ENCODE results near the gene GTF3C1.

Gene GTF3C1

DNA sequence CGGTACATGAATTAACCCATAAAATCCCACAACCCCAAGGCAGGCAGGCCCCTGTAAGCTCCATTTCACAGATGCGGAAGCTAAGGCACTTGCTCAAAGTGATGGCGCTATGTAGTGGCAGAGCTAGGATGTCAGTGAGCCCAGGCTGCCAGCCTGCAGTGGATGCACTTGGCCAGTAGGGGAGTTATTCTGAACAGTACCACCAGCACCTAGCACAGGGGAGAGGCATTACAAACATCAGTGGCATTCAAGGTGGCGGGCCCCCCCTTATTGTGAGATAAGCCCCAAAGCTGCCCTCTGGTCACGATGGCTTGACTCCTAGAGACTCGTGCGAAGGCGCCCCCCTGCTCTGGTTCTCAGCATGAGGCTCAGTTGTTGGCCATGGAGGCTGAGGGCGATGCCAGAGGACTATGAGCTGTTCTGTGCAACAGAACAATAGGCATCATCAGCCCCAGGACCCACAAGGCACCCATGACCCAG is 33.8 kb downstream of the GTF3C1 start:
- no peak for DNase-seq (ENCODE audit: low read depth)
- no peak overlapping the region for H3K4me3 ChIP-seq (ENCODE audit: low read depth, low read length)
- TF ChIP-seq, protein P1, sequence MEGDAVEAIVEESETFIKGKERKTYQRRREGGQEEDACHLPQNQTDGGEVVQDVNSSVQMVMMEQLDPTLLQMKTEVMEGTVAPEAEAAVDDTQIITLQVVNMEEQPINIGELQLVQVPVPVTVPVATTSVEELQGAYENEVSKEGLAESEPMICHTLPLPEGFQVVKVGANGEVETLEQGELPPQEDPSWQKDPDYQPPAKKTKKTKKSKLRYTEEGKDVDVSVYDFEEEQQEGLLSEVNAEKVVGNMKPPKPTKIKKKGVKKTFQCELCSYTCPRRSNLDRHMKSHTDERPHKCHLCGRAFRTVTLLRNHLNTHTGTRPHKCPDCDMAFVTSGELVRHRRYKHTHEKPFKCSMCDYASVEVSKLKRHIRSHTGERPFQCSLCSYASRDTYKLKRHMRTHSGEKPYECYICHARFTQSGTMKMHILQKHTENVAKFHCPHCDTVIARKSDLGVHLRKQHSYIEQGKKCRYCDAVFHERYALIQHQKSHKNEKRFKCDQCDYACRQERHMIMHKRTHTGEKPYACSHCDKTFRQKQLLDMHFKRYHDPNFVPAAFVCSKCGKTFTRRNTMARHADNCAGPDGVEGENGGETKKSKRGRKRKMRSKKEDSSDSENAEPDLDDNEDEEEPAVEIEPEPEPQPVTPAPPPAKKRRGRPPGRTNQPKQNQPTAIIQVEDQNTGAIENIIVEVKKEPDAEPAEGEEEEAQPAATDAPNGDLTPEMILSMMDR (IDR thresholded peaks at IDR 0.05; ENCODE audit: low read depth, low read length, missing control alignments): peak; percentile 85

- TF ChIP-seq, protein P1 (IDR thresholded peaks at IDR 0.05; ENCODE audit: low read depth, low read length, missing control alignments): no peak
- no peak for DNase-seq (ENCODE audit: low read depth)
- no peak overlapping the region for H3K4me3 ChIP-seq (ENCODE audit: low read depth, low read length)
These were observed 34.9 kb downstream of the GTF3C1 start for GRCh38 chr16:27514806-27515205.

DNA sequence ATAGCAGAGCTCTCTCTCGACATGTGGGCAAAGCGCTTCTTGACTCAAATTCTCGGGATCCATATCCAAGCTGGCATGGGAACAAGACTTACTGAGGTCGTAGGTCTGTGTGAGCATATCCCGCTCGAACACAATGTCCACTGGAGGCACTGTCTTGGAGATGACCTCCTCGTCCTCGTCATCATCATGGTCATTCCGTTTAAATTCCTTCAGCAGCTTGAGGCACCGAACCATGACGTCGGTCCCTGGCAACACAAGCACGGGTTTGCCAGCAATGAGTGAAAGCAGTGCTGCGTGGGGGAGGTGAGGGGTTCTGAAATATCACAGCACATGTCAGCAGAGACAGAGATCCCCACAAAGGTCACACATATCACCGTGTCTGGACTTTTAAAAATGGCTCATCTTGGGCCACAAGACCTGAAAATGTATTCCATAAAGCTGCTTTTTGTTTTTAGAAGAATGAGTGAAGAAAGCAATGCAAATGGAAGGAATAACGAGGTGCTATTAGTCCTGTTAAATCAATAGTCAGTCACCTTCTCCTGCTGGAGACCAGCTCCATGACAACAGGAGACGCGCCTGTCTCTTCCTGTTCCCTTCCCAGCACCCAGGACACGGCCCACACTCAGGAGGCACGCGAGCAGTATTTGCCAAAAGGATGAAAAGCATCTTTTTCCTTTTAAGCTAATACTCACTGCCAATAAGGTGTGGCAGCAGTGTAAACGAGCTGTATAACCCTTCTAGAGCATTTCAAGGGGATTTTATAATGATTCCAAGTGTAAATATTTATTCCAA is 37.9 kb downstream of the GTF3C1 start:
- H3K4me3 ChIP-seq (ENCODE audit: low read depth, low read length): no peak overlapping the region
- DNase-seq (ENCODE audit: low read depth): no peak
- TF ChIP-seq, protein P1 (IDR thresholded peaks at IDR 0.05; ENCODE audit: low read depth, low read length, missing control alignments): no peak

- no peak overlapping the region for H3K4me3 ChIP-seq (ENCODE audit: low read depth, low read length)
- no peak for DNase-seq (ENCODE audit: low read depth)
- TF ChIP-seq, protein P1 (IDR thresholded peaks at IDR 0.05; ENCODE audit: low read depth, low read length, missing control alignments): no peak
These were observed 41.2 kb downstream of the GTF3C1 start for GRCh38 chr16:27508476-27508875.

- TF ChIP-seq, protein P1 (IDR thresholded peaks at IDR 0.05; ENCODE audit: low read depth, low read length, missing control alignments): no peak
- DNase-seq (ENCODE audit: low read depth): no peak
These were observed 42.9 kb downstream of the GTF3C1 start for GRCh38 chr16:27506771-27507170.

GRCh38 chr16:27505297-27506236 is 44.1 kb downstream of the GTF3C1 start:
- no peak overlapping the region for H3K4me3 ChIP-seq (ENCODE audit: low read depth, low read length)
- TF ChIP-seq, protein P1 (IDR thresholded peaks at IDR 0.05; ENCODE audit: low read depth, low read length, missing control alignments): no peak
- no peak for DNase-seq (ENCODE audit: low read depth)

More at GRCh38 chr16:27506771-27507170, 42.9 kb downstream of the GTF3C1 start:
- no peak overlapping the region for H3K4me3 ChIP-seq (ENCODE audit: low read depth, low read length)
